Measurements from ENCODE around the gene CAMK4. TPM values are rescaled to one million over a fixed set of nuclear protein-coding genes. Genes with fewer than 3 reads are reported as not detected.

The CAMK4 gene
- polyA plus RNA-seq, 1 donor (not counting 4 experiments of a cell fraction or from before 2014, with no cell fraction given) = 0.45 TPM

DNA sequence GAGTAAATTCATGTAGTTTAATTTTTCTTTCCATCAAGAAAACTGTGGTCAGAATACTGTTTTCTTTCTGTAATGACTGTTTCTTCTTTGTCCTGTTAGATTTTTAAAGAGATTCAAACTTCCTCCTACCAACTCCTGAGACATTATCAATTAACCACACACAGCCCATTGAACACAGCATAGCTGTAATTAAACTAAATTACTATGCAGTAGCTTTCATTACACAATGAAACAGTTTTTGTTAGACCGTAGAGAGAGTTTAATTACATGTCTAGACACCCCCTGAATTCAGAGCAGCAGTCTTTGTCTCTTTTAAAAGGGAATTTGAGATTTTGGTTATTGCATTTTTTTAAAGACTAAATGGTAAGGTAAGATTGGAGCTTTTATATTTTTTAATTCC lies 210.6 kb downstream of the CAMK4 start:
- no peaks in the 10 kb centered on the region for H3K9me1 ChIP-seq (ENCODE audit: control insufficient read depth, extremely low read depth, insufficient read depth, low read length)
- H3K4me2 ChIP-seq (ENCODE audit: control insufficient read depth, extremely low read depth, insufficient read depth, low read depth, low read length) = no peak overlapping the region
- H3K27me3 ChIP-seq (ENCODE audit: control insufficient read depth, extremely low read depth, insufficient read depth, low read length) = no peaks in the 10 kb centered on the region
- no peak overlapping the region for H3K4me3 ChIP-seq (ENCODE audit: control insufficient read depth in 2 of 3, extremely low read depth in 1 of 3, insufficient read depth in 2 of 3, low read depth in 1 of 3, low read length in 3 of 3)
- H3K79me2 ChIP-seq (ENCODE audit: control insufficient read depth, insufficient read depth, low read length) = no peaks in the 10 kb centered on the region
- dilution Hi-C loops (cut with MboI; ENCODE audit: extremely low pct_ligation_motif_present, low sequenced_read_pairs) = no loop called here
- H2AFZ ChIP-seq (ENCODE audit: control insufficient read depth, low read length) = no peak overlapping the region
- H4K20me1 ChIP-seq (ENCODE audit: control insufficient read depth, extremely low read depth, insufficient read depth, low read length) = no peaks in the 10 kb centered on the region
- DNase-seq (ENCODE audit: low read depth, low spot score) (no peak), FAIRE-seq (no peak)
- H3K36me3 ChIP-seq (ENCODE audit: control insufficient read depth in 2 of 2, extremely low read depth in 1 of 2, insufficient read depth in 2 of 2, low read length in 2 of 2) = no peaks in the 10 kb centered on the region
- TF ChIP-seq CTCF (optimal IDR thresholded peaks at IDR 0.05 in 1 of 3, IDR thresholded peaks at IDR 0.05 in 1 of 3, conservative IDR thresholded peaks at IDR 0.05 in 1 of 3; ENCODE audit: extremely low read depth in 1 of 3, insufficient read depth in 2 of 3, low read length in 3 of 3) (no peak), EZH2 (IDR thresholded peaks at IDR 0.05; ENCODE audit: low read length) (no peak)
- no peak overlapping the region for H3K27ac ChIP-seq (ENCODE audit: control insufficient read depth, insufficient read depth, low read length)
- H3K9ac ChIP-seq (ENCODE audit: control insufficient read depth, extremely low read depth, insufficient read depth, low read length) = no peak overlapping the region
- peaks cover 9% of the 10 kb centered on the region for H3K4me1 ChIP-seq (ENCODE audit: control insufficient read depth, extremely low read depth, insufficient read depth, low read length)
- H3K9me3 ChIP-seq (ENCODE audit: control insufficient read depth, low read depth, low read length) = no peaks in the 10 kb centered on the region

GRCh38 chr5:111439473-111440075 lies 215.4 kb downstream of the CAMK4 start:
- H2AFZ ChIP-seq (ENCODE audit: control insufficient read depth, low read length) = peak overlapping the region; percentile 67
- no peaks in the 10 kb centered on the region for H3K36me3 ChIP-seq (ENCODE audit: control insufficient read depth in 2 of 2, extremely low read depth in 1 of 2, insufficient read depth in 2 of 2, low read length in 2 of 2)
- H4K20me1 ChIP-seq (ENCODE audit: control insufficient read depth, extremely low read depth, insufficient read depth, low read length) = no peaks in the 10 kb centered on the region
- H3K9ac ChIP-seq (ENCODE audit: control insufficient read depth, extremely low read depth, insufficient read depth, low read length) = no peak overlapping the region
- no peaks in the 10 kb centered on the region for H3K27me3 ChIP-seq (ENCODE audit: control insufficient read depth, extremely low read depth, insufficient read depth, low read length)
- no peaks in the 10 kb centered on the region for H3K9me3 ChIP-seq (ENCODE audit: control insufficient read depth, low read depth, low read length)
- peak overlapping the region; percentile 18 for H3K4me2 ChIP-seq (ENCODE audit: control insufficient read depth, extremely low read depth, insufficient read depth, low read depth, low read length)
- dilution Hi-C loops (cut with MboI; ENCODE audit: extremely low pct_ligation_motif_present, low sequenced_read_pairs) = no loop called here
- H3K79me2 ChIP-seq (ENCODE audit: control insufficient read depth, insufficient read depth, low read length) = no peaks in the 10 kb centered on the region
- H3K4me1 ChIP-seq (ENCODE audit: control insufficient read depth, extremely low read depth, insufficient read depth, low read length) = peaks cover 11% of the 10 kb centered on the region
- no peak overlapping the region for H3K27ac ChIP-seq (ENCODE audit: control insufficient read depth, insufficient read depth, low read length)
- DNase-seq (ENCODE audit: low read depth, low spot score) = no peak
- no peak overlapping the region for H3K4me3 ChIP-seq (ENCODE audit: control insufficient read depth in 2 of 3, extremely low read depth in 1 of 3, insufficient read depth in 2 of 3, low read depth in 1 of 3, low read length in 3 of 3)
- FAIRE-seq = peak; percentile 90
- H3K9me1 ChIP-seq (ENCODE audit: control insufficient read depth, extremely low read depth, insufficient read depth, low read length) = no peaks in the 10 kb centered on the region
- TF ChIP-seq CTCF (optimal IDR thresholded peaks at IDR 0.05 in 1 of 3, IDR thresholded peaks at IDR 0.05 in 1 of 3, conservative IDR thresholded peaks at IDR 0.05 in 1 of 3; ENCODE audit: extremely low read depth in 1 of 3, insufficient read depth in 2 of 3, low read length in 3 of 3) (no peak), EZH2 (IDR thresholded peaks at IDR 0.05; ENCODE audit: low read length) (no peak)

Measured in keratinocyte (primary cell).